SIG-M5 treated with dmso at 0.1 percent for 504 hours (cell line): ENCODE data around the gene IFT52.
"Not testable (repeated sequence)": the region's sequence is repeated elsewhere in the genome, so short reads cannot be mapped to it uniquely, and the experiment has no call there.

ENCODE experiments used
- DNase-seq: peaks from one replicate; lab custom pipeline; 2025; ENCODE audit not compliant: unreplicated experiment; lab: John Stamatoyannopoulos, UW

IFT52 gene

DNA sequence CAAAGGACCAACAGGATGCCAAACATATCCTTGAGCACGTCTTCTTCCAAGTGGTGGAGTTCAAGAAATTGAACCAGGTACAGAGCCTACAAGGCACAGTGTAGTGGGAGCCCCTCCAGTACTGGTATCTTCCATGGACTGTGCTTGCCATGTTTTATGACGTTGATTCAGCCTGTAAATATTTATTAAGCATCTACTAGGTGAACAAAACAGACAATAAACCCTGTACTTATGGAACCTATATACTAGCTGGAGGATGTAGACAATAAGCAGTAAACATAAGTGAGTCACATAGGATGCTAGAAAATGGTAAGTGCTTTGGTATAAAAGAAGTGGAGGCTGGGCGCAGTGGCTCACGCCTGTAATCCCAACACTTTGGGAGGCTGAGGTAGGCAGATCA, 51.8 kb downstream of the IFT52 start:
- DNase-seq = no peak

GRCh38 chr20:43650997-43651525, 60.3 kb downstream of the IFT52 start:
- DNase-seq = no peak

- not testable (repeated sequence) for DNase-seq
Measured at GRCh38 chr20:43651650-43652184, 61.0 kb downstream of the IFT52 start.

- DNase-seq = no peak
Measured at GRCh38 chr20:43653966-43654365, 63.2 kb downstream of the IFT52 start.

DNA sequence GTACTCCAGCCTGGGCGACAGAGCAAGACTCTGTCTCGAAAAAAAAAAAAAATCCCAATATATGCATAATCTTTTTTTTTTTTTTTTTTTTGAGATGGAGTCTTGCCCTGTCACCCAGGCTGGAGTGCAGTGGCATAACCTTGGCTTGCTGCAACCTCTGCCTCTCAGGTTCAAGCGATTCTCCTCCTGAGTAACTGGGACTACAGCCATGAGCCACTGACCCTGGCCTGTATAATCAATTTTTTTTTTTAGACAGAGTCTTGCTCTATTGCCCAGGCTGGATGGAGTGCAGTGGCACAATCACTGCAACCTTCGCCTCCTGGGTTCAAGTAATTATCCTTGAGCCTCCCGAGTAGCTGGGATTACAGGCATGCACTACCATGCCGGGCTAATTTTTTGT, 64.4 kb downstream of the IFT52 start:
- DNase-seq = not testable (repeated sequence)

GRCh38 chr20:43655937-43656336, 65.2 kb downstream of the IFT52 start:
- DNase-seq = no peak

DNA sequence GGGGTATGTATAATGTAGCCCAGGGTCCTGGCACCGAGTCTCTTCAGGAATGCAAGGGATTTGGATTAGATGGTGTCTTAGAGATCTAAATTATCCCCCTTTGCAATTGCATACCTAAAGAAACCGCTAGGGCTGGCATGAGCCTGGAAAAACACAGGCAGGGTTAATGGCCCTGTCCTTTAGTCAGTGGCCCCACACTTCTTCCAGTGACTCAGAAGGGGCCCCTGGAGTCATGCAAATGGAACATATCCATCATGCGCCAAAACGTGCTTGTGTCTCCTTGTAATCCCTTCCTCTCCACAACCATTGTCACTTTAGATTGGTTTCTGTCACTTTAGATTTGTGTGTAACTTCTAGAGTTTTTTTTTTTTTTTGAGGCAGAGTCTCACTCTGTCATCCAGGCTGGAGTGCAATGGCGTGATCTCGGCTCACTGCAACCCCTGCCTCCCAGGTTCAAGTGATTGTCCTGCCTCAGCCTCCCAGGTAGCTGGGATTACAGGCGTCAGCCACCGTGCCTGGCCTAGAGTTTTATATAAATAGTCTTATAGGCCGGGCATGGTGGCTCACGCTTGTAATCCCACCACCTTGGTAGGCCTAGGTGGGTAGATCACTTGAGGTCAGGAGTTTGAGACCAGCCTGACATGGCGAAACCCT, 67.5 kb downstream of the IFT52 start:
- peak; percentile 71 for DNase-seq

- no peak for DNase-seq
Measured at GRCh38 chr20:43658723-43659419, 68.1 kb downstream of the IFT52 start.

GRCh38 chr20:43662943-43663655, 72.4 kb downstream of the IFT52 start:
- DNase-seq = no peak

DNA sequence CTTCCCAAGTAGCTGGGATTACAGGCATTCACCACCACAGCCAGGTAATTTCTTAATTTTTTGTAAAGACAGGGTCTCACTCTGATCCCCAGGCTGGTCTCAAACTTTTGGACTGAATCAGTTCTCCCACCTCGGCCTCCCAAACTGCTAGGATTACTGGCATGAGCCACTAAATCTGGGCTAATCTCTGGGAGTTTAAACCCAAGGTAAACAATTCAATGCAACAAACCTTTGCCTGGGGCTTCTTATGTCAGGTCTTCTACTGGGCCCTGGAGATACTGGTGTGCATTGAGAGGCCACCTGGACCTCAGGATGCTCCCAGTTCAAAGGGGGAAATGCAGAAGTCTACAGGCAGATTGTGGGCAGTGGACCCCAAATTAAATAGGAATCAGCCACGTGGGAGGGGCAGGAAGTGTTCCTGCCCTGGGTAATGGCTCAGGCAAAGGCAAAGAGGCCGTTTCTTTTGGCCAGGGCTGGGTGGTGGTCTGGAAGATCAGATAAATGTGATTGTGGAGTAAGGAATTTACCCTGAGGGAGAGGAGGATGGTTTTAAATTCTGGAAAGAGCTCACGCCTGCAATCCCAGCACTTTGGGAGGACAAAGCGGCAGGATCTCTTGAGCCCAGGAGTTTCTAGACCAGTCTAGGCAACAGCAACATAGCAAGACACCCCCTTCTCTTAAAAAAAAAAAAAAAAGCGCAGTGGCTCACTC, 74.9 kb downstream of the IFT52 start:
- no peak for DNase-seq

DNA sequence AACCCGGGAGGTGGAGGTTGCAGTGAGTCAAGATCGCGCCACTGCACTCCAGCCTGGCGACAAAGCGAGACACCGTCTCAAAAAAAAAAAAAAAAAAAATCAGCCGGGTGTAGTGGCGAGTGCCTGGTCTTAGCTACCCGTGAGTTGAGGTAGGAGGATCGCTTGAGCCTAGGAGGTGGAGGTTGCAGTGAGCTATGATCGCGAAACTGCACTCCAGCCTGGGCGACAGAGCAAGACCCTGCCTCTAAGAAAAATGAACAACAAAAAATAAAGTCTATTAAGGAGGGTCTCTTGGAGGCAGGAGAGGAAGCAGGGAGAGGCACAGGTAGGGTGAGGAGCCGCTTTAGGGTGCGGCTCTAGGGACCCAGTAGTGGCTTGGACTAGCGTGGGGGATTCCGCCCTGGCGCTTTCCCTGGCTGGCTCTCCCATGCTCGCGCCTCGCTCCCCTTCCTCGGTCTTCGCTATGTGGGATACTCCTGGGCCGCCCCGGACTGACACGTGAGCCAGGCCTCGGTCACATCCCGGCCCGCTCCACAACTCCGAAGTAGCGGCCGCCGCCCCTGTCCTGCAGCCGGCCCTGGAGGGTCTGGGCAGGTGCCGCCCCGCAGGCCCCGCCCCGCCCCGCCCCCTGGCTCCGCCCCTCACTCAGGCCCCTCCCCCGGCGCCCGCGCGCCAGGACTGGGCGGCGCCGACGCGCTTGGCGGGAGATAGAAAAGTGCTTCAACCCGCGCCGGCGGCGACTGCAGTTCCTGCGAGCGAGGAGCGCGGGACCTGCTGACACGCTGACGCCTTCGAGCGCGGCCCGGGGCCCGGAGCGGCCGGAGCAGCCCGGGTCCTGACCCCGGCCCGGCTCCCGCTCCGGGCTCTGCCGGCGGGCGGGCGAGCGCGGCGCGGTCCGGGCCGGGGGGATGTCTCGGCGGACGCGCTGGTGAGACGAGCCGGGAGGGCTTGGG, 75.9 kb downstream of the IFT52 start, which contains the start of gene MYBL2:
MYBL2 (plus strand) TSS at position 739 of the 953 bp plus-strand sequence; CDS start at position 909, 170 bp downstream.
- DNase-seq = peak; percentile 72

- DNase-seq = no peak
Measured at GRCh38 chr20:43667341-43668132, 76.8 kb downstream of the IFT52 start.

- DNase-seq = peak; percentile 17
Measured at GRCh38 chr20:43669332-43669731, 78.6 kb downstream of the IFT52 start.

DNA sequence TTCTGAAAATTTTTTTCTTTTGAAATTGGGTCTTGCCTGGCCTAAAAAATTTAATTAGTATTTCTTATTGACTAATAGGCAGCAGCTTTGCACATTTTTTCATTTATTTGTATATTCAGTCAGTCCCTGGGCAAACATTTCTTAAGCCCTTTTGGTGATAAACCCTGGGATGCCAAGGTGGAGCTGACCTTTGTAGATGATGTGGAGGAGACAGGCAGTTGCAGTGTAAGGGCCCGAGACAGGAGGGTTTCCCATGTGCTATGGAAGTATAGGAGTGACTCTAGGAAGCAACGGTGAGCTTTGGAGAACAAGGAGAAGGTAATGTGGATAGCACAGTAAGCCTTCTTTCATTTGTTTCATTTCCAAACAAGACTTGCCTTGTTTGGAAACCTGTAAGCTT, 79.7 kb downstream of the IFT52 start:
- DNase-seq = no peak

DNA sequence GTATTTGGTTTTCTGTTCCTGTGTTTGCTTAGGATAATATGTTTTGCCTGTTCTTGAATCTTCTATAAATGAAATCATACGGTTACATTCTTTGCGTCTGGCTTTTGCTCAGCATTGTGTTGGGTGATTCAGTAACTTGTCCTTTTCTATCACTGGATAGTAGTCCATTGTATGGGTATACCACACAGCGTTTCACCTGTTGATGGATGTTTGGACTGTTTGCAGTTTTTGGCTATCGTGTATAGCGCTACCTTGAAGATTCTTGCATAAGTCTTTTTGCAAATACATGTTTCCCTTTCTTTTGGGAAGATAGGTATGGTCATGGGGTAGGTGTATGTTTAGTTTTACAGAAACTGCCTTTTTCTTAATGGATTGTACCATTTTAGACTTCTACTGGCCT, 85.6 kb downstream of the IFT52 start:
- no peak for DNase-seq

GRCh38 chr20:43680981-43681380, 90.2 kb downstream of the IFT52 start:
- no peak for DNase-seq

DNA sequence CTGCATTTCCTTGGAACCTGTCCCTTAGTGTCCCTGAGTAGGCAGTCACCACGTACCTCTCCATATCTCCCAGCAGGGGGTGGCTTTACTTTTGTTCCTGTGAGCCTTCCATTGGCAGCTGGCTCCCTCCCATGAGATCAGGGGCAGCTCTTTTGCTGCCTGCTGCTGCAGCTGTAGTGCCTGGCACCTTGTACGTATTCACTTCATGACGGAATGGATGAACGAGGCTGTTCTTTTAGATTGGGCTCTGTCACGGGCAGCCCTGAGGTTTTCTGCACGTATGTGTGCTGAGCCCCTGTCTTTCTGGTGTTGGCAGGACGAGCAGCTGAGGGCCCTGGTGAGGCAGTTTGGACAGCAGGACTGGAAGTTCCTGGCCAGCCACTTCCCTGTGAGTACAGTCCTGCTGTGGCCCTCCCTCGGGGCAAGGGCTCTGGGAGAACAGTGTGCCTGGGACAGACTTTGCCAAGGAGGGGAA, 90.8 kb downstream of the IFT52 start:
- DNase-seq = peak; percentile 20

GRCh38 chr20:43681991-43682410, 91.3 kb downstream of the IFT52 start:
- no peak for DNase-seq

- DNase-seq = no peak
Measured at GRCh38 chr20:43682446-43682845, 91.7 kb downstream of the IFT52 start.
